Activated CD4-positive, alpha-beta T cell treated with anti-CD3 and anti-CD28 coated beads for 48 hours (primary cell): ENCODE results near the gene HOOK1.
"Not testable (repeated sequence)": the region's sequence is repeated elsewhere in the genome, so short reads cannot be mapped to it uniquely, and the experiment has no call there.

Source experiments
- DNase-seq: peaks from one replicate; pipeline ENCODE4 v3.0.0-alpha.2; 2020

HOOK1 gene

DNA sequence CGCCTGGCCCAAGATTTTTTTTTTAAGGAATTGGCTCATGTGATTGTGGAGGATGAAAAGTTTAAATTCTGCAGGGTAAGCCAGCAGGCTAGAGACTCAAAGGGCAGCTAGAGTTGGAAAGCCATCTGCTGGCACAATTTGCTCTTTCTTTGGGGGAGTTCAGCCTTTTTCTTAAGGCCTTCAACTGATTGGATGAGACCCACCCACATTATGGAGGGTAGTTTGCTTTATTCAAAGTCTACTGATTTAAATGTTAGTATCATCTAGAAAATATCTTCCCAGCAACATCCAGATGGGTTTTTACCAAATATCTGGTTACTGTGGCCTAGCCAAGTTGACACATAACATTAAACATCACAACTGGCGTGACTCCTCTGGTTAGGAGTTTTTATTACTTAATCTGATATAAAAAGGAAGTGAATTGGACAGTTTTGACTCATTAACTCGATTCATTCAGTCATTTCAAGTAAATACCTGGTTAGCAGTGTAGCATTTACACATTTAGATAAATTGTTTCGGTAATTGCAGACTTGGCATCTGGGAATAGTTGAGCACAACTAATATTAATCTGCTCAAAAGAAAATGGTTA is 12.4 kb downstream of the HOOK1 start:
- DNase-seq: no peak

DNA sequence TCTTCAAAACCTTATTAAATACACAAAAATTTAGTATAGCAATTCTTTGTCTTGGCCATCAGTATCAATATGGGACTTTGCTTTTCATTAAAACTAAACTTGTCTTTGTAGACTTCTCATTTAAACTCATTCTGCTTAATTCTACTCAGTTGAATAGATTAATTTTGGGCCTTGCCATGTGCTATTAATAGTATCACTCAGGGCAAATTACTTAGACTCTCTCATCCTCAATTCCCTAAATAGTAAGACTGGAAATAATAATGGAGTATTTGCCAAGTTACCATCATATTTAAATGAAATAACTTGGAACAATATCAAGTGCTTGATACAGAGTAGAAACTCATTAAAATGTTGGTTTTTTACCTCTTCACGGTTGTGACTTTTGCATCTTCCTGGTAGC is 13.4 kb downstream of the HOOK1 start:
- no peak for DNase-seq

DNA sequence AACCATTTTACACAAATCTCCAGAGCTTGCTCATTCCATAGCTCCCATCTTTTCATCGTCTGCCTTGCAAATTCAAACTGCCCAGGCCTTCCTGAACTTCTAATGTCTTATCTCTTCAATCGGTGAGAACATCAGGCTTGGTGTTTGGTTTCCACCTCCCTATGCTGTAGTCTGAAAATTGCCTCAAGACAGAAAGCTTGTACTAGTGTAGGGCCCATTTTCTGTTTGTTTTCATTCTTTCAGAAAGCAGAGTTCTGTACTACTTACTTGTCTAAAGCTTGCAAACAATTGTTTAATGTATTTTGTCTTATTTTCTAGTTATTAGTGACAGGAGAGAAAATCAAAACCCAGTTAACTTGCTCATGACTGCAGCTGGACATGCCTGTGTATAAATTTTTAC is 16.8 kb downstream of the HOOK1 start:
- DNase-seq: no peak

DNA sequence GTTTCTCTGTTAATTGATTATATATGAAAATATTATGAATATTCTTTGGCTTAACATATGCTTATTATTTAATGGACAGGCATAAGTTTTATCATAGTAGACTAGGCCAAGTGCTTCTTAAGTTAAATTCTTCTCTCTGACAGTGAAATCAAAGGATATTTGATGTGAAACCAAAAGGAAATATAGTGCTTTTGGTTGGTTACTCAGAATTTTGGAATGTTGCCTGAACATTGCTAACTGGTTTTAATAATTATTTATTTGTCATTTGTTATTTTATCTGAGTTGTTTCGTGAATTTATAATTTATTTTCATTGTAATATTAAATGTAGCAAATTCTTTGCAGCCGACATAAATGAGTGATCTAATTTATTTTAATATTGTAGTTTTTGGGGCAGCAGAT is 18.3 kb downstream of the HOOK1 start:
- no peak for DNase-seq

DNA sequence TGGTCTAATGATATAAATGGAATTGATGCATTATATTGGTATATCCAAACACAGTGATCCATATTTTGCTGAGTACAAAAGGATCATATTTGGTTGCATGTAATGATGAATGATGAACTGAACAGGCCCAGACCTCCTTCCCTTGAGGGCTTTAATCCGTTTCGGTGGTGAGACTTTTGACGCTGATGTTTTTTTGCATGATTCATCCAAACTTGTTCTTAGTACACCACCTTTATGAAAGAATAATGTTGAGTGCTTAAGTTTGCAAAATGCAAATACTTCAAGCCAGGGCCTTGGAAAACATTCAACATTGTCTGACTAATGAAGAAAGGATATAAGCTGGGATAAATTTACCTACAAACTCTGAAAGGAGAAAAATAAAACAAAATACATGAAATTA is 19.2 kb downstream of the HOOK1 start:
- no peak for DNase-seq

DNA sequence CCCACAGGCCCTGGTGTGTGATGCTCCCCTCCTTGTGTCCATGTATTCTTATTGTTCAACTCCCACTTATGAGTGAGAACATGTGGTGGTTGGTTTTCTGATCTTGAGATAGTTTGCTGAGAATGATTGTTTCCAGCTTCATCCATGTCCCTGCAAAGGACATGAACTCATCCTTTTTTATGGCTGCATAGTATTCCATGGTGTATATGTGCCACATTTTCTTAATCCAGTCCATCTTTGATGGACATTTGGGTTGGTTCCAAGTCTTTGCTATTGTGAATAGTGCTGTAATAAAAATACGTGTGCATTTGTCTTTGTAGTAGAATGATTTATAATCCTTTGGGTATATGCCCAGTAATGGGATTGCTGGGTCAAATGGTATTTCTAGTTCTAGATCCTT is 23.1 kb downstream of the HOOK1 start:
- DNase-seq: not testable (repeated sequence)

DNA sequence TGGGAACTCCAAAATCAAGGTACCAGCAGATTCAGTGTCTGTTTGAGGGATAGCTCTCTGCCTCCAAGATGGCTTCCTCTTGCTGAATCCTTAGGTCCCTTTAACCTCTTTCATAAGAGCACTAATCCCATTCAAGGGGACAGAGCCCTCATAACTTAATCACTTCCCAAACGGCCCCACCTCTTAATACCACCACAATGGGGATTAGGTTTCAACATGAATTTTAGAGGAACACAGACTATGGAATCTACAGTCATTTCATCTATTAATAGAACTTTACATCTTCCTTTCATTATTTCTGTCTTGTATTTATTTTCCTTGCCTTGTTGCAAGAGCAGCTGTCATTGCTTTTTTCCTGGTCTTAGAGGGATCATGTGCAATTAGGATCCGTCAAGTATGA is 30.3 kb downstream of the HOOK1 start:
- no peak for DNase-seq

DNA sequence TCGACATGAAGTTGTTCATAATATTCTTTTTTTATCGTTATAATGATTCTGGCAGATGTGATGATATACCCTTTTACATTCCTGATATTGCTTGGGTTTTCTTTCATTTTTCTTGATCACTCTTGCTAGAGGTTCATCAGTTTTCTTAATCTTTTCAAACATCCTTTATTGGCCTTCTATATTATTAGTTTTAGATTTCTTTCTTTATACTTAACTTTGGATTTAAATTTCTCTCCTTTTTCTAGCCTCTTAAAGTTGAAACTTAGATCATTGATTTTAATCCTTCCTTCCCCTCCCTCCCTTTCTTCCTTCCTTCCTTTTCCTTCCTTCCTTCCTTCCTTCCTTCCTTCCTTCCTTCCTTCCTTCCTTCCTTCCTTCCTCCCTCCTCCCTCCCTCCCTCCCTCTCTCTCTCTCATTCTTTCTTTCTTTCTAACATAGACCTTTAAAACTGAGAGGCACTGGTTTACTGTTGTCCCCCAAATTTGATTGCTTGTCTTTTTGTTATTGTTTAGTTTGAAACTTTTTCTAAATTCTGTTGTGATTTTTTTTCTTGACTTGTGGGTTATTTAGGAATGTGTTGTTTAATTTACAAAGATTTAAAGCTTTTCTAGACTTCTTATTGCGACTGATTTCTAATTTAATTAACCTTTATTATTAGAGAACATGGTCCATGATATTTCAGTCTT is 31.6 kb downstream of the HOOK1 start:
- DNase-seq: no peak

DNA sequence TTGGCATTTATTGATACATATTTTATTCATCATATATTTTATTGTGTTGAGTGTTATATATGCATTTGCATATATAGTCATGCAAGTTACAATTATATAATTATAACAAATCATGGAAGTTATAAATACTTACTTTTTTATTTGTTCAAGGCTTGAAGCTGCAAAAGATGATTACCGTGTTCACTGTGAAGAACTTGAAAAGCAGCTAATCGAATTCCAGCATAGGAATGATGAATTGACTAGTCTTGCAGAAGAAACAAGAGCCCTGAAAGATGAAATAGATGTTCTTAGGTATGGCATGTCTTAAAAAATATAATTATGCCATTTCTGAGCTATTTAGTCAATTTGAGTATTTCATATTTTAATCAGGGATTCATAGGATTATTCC is 32.1 kb downstream of the HOOK1 start:
- DNase-seq: no peak

DNA sequence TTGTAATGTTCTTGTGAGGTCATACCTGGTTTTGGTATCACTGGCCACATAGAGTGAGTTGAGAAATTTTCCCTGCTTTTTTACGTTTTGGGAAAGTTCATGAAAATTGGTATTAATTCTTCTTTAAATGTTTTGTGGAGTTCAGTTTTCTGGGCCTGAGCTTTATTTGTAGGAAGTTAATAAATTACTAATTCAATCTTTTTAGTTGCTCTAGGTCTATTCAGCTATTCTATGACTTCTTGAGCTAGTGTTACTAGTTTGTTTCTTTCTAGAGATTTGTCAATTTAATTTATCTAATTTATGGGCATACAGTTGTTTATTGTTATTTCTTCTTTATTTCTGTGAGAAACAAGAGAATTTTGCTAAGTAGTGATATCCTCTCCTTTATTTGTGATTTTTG is 37.4 kb downstream of the HOOK1 start:
- no peak for DNase-seq

DNA sequence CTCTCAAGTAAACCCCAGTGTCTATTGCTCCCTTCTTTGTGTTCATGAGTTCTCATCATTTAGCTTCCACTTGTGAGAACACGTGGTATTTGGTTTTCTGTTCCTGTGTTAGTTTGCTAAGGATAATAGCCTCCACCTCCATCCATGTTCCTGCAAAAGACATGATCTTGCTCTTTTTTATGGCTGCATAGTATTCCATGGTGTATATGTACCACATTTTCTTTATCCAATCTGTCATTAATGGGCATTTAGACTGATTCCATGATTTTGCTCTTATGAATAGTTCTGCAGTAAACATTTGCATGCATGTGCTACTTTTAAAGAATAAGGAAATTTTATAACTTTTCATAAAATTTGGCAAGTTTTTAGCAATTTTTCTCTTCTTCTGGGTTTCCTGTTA is 40.5 kb downstream of the HOOK1 start:
- not testable (repeated sequence) for DNase-seq

DNA sequence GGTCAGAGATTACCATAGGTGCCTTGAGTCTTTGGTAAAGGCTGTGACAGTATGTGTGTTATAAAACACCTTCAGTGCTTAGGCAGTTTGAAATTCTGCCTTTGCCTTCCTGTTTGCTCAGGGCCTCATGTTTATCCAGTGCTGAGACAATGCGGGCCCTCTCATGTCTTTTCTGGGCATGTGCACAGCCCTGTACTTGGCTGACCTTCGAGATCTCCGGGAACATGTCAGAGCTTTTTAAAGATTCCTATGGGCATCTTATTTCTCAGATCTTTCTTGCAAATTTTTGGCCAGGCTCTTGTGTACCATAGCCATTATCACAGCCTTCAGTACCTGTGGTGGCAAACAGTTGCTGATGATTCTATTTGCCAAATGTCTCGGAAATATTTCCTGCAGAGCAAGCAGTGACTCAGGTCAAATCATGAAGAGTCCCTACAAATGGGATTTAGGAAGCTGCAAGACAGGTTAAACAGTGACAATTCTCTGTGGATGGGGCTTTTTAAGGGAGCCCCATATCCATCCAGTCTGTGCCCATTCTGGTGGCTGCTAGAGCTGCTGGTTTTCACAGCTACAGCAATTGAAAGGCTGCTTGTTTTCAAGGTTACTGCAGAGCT is 42.1 kb downstream of the HOOK1 start:
- no peak for DNase-seq

DNA sequence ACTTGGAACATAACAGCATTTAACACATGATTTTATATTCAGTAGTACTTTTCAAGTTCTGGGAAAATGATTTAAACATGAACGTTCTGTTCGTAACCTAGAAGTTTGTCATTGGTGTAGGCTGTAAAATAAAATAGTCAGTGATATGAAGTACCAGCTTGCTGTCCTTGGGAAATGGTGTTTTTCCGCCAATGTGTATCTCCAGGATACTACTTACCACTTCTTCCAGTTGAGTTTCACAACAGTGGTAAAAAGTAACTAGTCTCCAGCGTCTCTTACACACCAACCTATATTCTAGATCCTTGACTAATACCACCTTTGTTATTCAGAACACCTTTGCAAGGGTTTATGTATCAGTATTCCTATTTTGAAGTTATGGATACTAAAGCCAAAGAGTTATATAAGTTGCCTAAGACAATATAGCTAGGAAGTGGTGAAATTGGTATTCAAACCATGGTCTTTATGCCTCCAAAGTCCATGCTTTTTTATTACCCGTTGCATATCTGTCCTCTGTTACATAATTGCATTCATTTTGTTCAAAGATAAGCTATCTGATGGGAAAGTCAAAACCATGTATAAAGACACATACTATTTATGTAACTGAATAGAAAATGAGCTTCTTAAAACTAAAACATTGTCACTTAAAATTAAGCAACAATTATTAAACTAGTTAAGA is 43.1 kb downstream of the HOOK1 start:
- DNase-seq: no peak

DNA sequence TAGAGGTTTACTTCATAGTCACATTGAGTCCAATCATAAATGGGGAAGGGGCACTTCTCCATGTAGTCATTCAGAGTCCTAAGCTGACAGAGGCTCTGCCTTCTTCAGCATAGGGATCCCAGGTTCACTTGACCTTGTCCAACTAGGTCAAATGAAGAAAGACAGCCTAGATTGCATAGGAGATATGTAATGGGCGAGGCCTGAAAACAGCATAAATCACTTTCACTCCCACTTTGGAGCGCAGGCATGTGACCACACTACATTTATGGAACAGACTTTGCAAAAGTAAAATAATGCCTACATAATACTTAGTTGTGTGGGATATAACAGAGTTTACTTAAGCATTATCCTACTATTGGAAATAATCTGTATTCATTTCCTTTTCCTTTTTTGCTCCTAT is 51.7 kb downstream of the HOOK1 start:
- DNase-seq: no peak

DNA sequence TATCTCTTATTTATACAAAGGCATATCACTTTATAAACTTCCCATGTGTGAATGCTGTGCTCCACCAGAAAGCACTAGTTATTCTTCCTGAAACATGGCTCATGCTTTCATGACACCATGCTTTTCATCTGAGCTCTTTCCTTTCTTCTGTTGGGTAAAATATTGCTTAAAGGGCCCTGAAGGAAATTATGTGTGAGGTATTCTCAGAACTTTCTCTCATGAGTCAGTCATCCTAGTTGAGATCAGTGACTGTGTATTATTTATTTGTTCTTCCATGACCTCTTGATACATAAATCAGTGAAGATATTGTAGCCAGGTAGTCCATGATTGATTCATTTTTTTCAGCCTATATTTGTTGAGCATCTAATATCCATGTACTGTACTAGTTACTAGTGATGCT is 57.0 kb downstream of the HOOK1 start:
- no peak for DNase-seq

DNA sequence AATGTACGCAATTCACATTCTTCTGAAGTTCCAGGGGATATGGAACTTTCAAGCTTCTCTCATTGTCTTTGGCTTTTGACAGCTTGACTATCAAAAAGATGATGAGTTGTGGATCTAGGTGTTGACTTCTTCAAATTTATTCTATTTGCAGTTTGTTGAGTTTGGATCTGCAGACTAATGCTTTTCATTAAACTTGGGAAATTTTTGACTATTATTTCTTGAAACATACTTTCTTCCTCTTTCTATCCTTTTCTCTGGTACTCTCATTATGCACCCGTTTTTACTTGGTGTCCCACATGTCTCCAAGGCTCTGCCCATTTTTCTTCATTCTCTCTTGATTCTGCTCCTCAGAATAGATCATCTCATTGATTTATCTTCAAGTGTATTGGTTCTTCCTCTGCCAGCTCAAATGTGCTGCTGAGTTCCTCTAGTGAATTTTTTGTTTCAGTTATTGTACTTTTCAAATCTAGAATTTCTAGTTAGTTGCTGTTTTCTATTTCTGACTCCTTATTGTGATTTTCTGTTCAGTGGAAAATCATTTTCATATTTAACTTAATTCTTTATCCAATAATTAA is 62.4 kb downstream of the HOOK1 start:
- DNase-seq: no peak

DNA sequence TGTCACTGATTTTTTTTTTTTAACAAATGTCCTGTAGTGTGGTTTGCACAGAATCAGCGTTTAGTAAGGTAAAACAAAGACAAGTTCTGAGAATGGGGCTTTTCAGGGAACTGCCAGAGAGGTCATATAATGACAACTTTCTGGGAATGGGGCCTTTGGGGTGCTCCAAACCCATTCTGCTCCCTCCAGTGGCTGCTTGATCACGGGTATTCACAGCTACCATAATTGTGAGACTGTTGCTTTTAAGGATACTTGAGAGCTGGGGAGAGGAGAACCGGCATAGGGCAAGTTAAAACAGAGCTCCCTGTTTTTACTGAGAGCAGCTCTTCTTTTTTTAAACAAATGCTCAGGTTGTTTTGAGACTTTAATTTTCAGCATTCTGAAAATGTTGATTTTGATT is 63.6 kb downstream of the HOOK1 start:
- no peak for DNase-seq

DNA sequence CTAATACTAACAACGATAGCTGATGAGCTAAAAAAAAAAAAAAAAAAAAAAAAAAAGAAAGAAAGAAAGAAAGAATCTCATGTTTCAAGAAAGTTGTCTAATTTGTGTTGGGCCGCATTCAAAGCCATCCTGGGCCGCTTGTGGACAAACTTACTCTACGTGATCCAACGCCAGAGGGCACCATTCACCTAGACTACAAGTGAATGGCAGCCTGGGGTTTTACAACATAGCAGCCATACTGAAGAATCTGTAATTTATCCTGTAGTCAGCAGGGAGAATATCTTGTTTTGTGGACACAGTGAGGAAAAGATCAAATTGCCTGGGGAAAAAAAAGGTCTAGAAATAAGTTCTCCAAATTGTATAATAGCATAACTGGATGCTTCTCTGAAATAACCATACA is 64.8 kb downstream of the HOOK1 start:
- peak; percentile 65 for DNase-seq

DNA sequence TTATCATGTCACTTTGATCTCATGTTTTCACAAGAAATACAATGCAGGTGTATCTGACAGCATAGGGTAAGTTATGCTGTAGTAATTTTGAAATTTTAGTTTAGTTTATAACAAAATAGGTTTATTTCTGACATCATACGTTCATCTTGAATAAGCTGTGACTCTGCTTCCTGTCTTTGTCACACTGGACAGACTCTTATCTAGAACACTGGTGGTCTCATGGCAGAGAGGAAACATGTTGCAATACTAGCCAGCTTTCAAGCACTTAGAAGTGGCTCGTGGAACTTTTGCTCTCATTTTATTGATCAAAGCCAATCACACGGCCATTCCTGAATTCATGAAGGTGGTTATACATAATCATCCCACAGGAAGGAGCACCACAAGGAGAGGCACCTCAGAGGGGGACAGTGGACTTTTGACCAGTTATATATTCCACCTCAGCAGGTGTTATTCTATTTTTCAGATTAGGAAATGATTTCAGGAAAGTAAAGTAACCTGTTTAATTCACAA is 65.3 kb downstream of the HOOK1 start:
- no peak for DNase-seq

DNA sequence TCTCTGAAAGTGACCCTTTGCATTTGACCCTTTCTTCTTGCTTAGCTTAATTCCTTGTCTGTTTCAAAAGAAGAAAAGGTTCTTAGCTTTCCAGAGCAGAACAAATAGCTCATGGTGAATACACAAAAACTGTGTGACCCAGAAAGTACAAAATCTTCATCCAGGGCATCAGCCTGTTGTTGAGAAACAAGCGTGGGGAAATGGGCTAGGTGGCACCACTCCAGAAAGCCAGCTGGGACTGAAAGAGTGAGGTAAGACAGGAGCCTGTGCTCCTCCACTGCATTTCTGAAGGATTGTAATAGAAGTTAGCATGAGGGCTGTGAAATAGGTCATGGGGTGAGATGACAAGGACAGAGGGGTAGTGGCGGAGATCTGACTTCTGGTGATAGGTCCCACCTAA is 66.0 kb downstream of the HOOK1 start:
- DNase-seq: no peak

DNA sequence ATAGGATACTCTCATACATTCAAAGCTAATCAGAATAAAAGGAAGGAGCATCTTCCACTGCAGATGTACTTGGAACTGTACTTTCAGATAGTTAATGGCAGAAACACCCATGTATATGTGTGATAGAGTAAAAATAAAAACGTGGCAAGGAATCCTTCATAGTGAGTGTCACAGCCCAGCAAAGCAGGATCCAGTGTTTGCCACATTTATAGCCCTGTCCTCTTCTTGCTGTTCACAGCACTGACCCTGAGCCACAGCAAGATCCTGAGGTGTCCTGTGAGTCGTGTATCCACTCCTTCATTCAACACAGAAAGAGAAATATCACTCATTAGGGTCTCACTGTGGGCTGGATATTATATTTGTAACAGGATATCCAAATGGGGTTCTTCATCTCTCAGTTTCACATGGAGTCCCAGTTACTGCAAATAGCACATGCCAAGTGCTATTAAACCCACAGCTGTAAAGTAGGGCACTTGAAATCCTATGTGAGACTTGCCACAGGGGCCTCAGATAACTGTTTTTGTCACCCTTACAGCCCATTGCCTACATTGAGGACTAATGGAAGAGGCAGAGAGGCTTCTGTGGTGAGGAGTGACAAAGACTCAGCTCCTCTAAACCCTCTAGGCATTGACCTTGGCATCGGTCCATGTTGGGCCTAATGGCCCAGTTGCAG is 70.5 kb downstream of the HOOK1 start:
- no peak for DNase-seq

DNA sequence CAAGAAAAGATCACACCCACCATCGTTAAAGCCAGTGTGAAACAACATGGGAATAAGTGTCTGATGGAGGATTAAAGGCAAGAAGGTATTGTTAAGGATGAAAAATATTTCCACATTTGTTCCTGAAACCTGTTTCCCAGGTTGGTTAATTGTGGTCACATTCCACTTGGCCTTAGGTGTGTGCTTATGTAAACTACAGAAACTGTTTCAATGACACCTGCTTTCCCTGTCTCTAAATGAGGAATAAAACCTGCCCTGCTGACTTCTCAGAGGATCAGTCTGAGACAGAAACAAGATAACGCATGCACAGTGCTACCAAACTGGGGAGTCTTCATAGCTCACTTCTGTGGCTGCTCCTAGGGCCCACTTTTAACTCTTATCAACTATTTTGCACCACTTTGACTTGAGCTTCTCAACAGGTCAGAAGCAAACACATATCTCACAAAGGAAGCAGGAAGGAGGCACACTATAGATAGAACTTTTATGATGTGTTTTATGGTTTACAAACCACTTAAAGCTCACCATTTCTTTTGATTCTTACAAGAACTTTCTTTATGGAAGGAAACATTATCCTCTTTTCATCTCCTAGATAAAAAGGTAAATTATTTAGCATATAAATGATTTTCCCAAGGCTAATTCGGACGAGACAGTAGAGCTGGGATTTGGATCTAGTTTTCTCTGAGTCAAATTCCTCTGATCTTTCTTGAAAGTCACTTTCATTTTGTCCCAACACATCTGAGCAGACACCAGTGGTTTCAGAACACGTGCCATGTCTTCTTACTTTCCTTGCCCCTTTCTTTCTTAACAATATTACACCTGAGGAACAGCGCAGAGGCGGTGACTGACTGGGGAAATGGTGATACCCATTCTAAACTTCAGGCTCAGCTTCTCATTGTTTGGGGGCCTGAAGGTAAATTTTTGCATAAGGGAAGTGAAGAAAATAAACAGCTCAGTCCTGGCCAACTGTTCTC is 78.4 kb downstream of the HOOK1 start:
- no peak for DNase-seq
